IPS-18c (cell line): ENCODE data around the gene FER.

ENCODE experiments used
- H3K4me3 ChIP-seq: 2 replicates; pipeline ENCODE4 v1.7.0; 2013; ENCODE audit warnings: low read depth, mild to moderate bottlenecking, low read length, moderate library complexity; ENCODE audit not compliant: insufficient read depth
- H3K9me3 ChIP-seq: one replicate; pipeline ENCODE4 v1.6.1; 2013; ENCODE audit warnings: mild to moderate bottlenecking, low read length, moderate library complexity; ENCODE audit not compliant: control insufficient read depth, insufficient read depth

FER gene

GRCh38 chr5:108910627-108911026 is 162.9 kb downstream of the FER start:
- H3K4me3 ChIP-seq: no peak overlapping the region
- H3K9me3 ChIP-seq: no peaks in the 10 kb centered on the region

GRCh38 chr5:108911055-108911454 is 163.4 kb downstream of the FER start:
- H3K9me3 ChIP-seq: no peaks in the 10 kb centered on the region
- H3K4me3 ChIP-seq: no peak overlapping the region

- H3K9me3 ChIP-seq: no peaks in the 10 kb centered on the region
- no peak overlapping the region for H3K4me3 ChIP-seq
Observed at GRCh38 chr5:108917596-108917995, 169.9 kb downstream of the FER start.

GRCh38 chr5:108919591-108920326 is 172.1 kb downstream of the FER start:
- Histone ChIP-seq H3K9me3 (no peaks in the 10 kb centered on the region), H3K4me3 (no peak overlapping the region)

- H3K4me3 ChIP-seq: no peak overlapping the region
Observed at GRCh38 chr5:108924457-108924961, 176.8 kb downstream of the FER start.

GRCh38 chr5:108925073-108925472 is 177.4 kb downstream of the FER start:
- H3K9me3 ChIP-seq: no peaks in the 10 kb centered on the region
- H3K4me3 ChIP-seq: no peak overlapping the region

More at GRCh38 chr5:108924457-108924961, 176.8 kb downstream of the FER start:
- no peaks in the 10 kb centered on the region for H3K9me3 ChIP-seq

GRCh38 chr5:108930107-108930506 is 182.4 kb downstream of the FER start:
- no peaks in the 10 kb centered on the region for H3K9me3 ChIP-seq
- no peak overlapping the region for H3K4me3 ChIP-seq

GRCh38 chr5:108935611-108936010 is 187.9 kb downstream of the FER start:
- H3K9me3 ChIP-seq: no peaks in the 10 kb centered on the region
- no peak overlapping the region for H3K4me3 ChIP-seq

- H3K4me3 ChIP-seq: no peak overlapping the region
- H3K9me3 ChIP-seq: no peaks in the 10 kb centered on the region
Observed at GRCh38 chr5:108937221-108937620, 189.5 kb downstream of the FER start.

- Histone ChIP-seq H3K9me3 (no peaks in the 10 kb centered on the region), H3K4me3 (no peak overlapping the region)
Observed at GRCh38 chr5:108940506-108940905, 192.8 kb downstream of the FER start.

- H3K4me3 ChIP-seq: no peak overlapping the region
Observed at GRCh38 chr5:108941746-108942145, 194.0 kb downstream of the FER start.

GRCh38 chr5:108942701-108943100 is 195.0 kb downstream of the FER start:
- Histone ChIP-seq H3K9me3 (no peaks in the 10 kb centered on the region), H3K4me3 (no peak overlapping the region)

More at GRCh38 chr5:108941746-108942145, 194.0 kb downstream of the FER start:
- no peaks in the 10 kb centered on the region for H3K9me3 ChIP-seq

GRCh38 chr5:108945094-108945493 is 197.4 kb downstream of the FER start:
- H3K4me3 ChIP-seq: no peak overlapping the region

GRCh38 chr5:108946008-108946407 is 198.3 kb downstream of the FER start:
- no peaks in the 10 kb centered on the region for H3K9me3 ChIP-seq
- no peak overlapping the region for H3K4me3 ChIP-seq

More at GRCh38 chr5:108945094-108945493, 197.4 kb downstream of the FER start:
- no peaks in the 10 kb centered on the region for H3K9me3 ChIP-seq

GRCh38 chr5:108947164-108947563 is 199.5 kb downstream of the FER start:
- no peak overlapping the region for H3K4me3 ChIP-seq
- no peaks in the 10 kb centered on the region for H3K9me3 ChIP-seq

GRCh38 chr5:108950276-108950675 is 202.6 kb downstream of the FER start:
- H3K9me3 ChIP-seq: no peaks in the 10 kb centered on the region
- H3K4me3 ChIP-seq: no peak overlapping the region

GRCh38 chr5:108953940-108954339 is 206.2 kb downstream of the FER start:
- H3K9me3 ChIP-seq: no peaks in the 10 kb centered on the region
- H3K4me3 ChIP-seq: no peak overlapping the region

GRCh38 chr5:108957333-108957732 is 209.6 kb downstream of the FER start:
- Histone ChIP-seq H3K4me3 (no peak overlapping the region), H3K9me3 (no peaks in the 10 kb centered on the region)

- peaks cover 2% of the 10 kb centered on the region for H3K9me3 ChIP-seq
- H3K4me3 ChIP-seq: no peak overlapping the region
Observed at GRCh38 chr5:108966910-108967309, 219.2 kb downstream of the FER start.
